GM12865 (cell line): Measurements from ENCODE around the gene MIOX.

Experiments used
- DNase-seq: peaks from one replicate; pipeline ENCODE4 v3.0.0; 2010; ENCODE audit warnings: low read depth
- H3K4me3 ChIP-seq: 2 replicates; pipeline ENCODE4 v1.5.1; 2011; ENCODE audit warnings: mild to moderate bottlenecking, low read depth, low read length, control low read depth
- TF ChIP-seq, protein P1 (sequence below): IDR thresholded peaks from 2 replicates; pipeline ENCODE4 v1.5.1; 2011; ENCODE audit warnings: low read length, control low read depth, low read depth, inconsistent platforms; ENCODE audit not compliant: insufficient read depth; ENCODE audit errors: missing control alignments

The MIOX gene

DNA sequence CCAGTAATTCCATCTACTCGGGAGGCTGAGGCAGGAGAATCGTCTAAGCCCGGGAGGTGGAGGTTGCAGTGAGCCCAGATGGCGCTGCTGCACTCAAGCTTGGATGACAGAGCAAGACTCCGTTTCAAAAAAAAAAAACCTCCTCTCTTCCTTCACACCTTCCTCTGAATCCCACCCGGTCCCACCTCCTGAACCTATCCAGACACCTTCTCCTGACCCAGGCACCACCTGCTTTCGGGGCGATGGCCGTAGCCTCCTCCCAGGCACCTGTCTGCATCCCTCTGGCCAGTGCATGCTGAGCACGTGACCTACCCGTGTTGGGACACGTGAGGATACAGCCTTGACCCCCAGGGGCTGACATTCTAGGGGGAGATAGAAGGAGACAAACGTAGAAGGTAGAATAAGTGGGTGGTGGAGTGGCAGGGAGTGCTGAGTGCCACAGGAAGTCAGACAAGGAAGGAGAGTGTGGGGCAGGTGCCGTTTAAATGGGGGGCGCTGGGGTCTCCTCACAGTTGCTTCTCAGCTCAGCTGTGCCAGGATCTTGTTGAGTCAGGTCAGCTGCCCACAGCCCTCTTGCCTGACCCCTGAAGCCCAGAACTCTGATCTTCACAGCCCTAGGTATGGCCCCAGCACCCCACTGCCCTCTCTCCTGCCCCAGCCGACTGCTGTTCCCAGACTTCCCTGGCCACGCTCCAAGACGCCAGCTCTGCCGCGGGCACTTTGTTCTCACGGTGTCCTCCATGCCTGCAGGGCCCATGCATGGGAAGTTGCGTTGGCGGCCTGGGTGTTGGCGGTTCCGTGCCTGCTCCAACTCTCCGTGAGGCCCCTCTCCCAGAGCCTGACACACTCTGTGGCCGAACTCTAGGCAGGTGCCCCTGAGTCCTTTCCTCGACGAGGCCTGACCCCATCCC, 1.2 kb upstream of the MIOX start:
- TF ChIP-seq, protein P1, sequence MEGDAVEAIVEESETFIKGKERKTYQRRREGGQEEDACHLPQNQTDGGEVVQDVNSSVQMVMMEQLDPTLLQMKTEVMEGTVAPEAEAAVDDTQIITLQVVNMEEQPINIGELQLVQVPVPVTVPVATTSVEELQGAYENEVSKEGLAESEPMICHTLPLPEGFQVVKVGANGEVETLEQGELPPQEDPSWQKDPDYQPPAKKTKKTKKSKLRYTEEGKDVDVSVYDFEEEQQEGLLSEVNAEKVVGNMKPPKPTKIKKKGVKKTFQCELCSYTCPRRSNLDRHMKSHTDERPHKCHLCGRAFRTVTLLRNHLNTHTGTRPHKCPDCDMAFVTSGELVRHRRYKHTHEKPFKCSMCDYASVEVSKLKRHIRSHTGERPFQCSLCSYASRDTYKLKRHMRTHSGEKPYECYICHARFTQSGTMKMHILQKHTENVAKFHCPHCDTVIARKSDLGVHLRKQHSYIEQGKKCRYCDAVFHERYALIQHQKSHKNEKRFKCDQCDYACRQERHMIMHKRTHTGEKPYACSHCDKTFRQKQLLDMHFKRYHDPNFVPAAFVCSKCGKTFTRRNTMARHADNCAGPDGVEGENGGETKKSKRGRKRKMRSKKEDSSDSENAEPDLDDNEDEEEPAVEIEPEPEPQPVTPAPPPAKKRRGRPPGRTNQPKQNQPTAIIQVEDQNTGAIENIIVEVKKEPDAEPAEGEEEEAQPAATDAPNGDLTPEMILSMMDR: no peak

DNA sequence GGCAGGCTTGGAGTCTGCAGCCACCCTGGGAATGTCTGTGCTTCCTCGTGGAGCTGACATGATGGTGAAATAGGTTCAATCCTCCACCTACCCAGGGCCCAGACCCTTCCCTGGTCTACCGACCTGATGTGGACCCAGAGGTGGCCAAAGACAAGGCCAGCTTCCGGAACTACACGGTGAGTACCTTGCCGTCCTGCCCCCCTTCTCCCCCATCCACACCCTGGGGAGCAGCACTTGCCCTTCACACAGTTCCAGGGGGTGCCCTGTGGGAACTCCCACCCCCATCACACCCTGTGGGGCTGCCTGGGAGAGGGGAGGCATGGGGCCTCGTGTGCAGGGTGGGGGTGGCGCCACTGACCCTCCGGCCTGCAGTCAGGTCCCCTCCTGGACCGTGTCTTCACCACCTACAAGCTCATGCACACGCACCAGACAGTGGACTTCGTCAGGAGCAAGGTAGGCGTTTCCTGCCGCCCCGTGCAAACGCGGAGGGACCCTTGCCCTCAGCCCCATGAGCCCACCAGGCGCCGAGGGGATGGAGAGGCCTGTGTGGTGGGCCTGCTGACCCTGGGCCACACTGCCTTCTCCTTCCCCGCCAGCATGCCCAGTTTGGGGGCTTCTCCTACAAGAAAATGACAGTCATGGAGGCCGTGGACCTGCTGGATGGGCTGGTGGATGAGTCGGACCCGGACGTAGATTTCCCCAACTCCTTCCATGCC, 789 bp downstream of the MIOX start:
- H3K4me3 ChIP-seq: no peak overlapping the region
- no peak for DNase-seq
- TF ChIP-seq, protein P1: no peak

More for the DNA sequence above, 1.2 kb upstream of the MIOX start:
- DNase-seq: no peak
- no peak overlapping the region for H3K4me3 ChIP-seq

DNA sequence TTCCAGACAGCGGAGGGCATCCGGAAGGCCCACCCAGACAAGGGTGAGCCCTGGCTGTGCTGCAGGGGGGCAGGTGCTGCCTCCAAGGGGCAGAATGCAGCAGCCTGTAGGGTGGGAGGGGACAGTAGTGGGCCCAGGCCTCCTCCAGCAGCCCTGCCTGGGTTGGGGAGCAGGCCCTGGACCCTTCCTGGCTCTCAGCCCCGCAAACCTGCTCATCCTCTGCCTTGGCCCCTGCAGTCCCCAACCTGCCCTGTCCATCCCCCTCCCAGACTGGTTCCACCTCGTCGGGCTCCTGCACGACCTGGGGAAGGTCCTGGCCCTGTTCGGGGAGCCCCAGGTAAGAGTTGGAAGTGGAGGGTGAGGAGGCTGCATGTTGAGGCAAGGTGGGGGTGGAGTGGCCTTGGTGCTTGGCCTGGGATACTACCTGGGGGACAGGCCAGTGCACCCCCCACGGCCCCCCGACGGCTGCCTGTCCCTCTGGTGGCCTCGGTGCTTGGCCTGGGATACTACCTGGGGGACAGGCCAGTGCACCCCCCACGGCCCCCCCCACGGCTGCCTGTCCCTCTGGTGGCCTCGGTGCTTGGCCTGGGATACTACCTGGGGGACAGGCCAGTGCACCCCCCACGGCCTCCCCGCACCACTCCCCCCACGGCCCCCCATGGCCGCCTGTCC, 1.5 kb downstream of the MIOX start:
- TF ChIP-seq, protein P1: no peak
- no peak overlapping the region for H3K4me3 ChIP-seq
- no peak for DNase-seq

DNA sequence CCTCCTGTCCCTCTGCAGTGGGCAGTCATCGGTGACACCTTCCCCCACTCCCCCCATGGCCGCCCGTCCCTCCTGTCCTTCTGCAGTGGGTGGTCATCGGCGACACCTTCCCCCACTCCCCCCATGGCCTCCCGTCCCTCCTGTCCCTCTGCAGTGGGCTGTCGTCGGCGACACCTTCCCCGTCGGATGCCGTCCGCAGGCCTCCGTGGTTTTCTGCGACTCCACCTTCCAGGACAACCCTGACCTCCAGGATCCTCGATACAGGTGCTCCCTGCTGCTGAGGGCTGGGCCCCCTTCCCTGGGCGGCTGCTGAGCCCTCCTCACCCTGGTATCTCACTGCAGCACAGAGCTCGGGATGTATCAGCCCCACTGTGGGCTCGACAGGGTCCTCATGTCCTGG, 2.2 kb downstream of the MIOX start:
- no peak for DNase-seq
- H3K4me3 ChIP-seq: no peak overlapping the region
- TF ChIP-seq, protein P1: no peak

DNA sequence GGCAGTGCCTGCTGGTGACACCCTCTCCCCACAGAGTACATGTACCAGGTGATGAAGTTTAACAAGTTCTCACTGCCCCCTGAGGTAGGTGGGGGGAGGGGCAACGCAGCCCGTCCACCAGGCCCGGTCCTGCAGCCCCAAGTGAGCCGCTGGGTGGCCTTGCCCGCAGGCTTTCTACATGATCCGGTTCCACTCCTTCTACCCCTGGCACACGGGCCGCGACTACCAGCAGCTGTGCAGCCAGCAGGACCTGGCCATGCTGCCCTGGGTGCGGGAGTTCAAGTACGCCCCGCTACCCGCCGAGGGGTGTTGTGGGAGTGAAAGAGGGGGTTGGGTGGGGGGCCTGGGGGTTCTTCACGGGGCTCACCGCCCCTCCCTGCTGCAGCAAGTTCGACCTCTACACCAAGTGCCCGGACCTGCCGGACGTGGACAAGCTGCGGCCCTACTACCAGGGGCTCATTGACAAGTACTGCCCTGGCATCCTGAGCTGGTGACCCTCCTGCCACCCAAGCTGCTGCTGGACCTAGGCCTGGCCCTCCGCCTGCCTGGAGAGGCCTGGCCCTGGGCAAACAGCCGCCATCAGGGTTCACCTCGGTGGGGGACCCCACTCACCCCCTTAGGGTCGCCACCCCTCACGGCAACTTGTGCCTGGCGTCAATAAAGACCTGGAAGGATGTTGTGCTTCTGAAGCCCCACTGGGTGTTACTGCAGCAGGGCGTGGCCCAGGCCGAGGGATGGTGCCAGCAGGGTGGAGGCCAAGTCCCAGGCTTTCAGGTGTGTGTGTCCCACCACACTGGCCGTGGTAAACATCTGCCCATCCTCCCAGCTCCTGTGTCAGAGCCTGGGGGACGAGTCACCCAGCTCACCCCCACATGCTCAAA, 2.9 kb downstream of the MIOX start:
- no peak for DNase-seq
- TF ChIP-seq, protein P1: no peak
- H3K4me3 ChIP-seq: no peak overlapping the region
